NK-92 treated with Interleukin-12 subunit alpha and Interleukin-12 subunit beta, amount 100 ng/mL, for 24 hours (cell line): Measurements from ENCODE around the gene S100G.

Experiments used
- DNase-seq: peaks from one replicate; lab custom pipeline; 2025; lab: John Stamatoyannopoulos, UW

S100G gene

GRCh38 chrX:16651391-16652024 is 1.6 kb downstream of the S100G start:
- DNase-seq, result no peak

- no peak for DNase-seq
Measured at GRCh38 chrX:16653424-16653823, 3.5 kb downstream of the S100G start.

GRCh38 chrX:16654093-16654492 is 4.1 kb downstream of the S100G start:
- no peak for DNase-seq

GRCh38 chrX:16658284-16658683 is 8.3 kb downstream of the S100G start:
- DNase-seq, result no peak

GRCh38 chrX:16659321-16659720 is 9.4 kb downstream of the S100G start:
- DNase-seq, result no peak

- DNase-seq, result no peak
Measured at GRCh38 chrX:16661495-16661894, 11.5 kb downstream of the S100G start.

GRCh38 chrX:16662402-16662801 is 12.4 kb downstream of the S100G start:
- DNase-seq, result no peak

GRCh38 chrX:16664074-16664473 is 14.1 kb downstream of the S100G start:
- DNase-seq, result no peak

- DNase-seq, result no peak
Measured at GRCh38 chrX:16664626-16665025, 14.7 kb downstream of the S100G start.

- DNase-seq, result no peak
Measured at GRCh38 chrX:16665089-16665488, 15.1 kb downstream of the S100G start.

- no peak for DNase-seq
Measured at GRCh38 chrX:16666541-16666940, 16.6 kb downstream of the S100G start.

- no peak for DNase-seq
Measured at GRCh38 chrX:16671005-16671404, 21.0 kb downstream of the S100G start.

GRCh38 chrX:16678689-16679088 is 28.7 kb downstream of the S100G start:
- no peak for DNase-seq

GRCh38 chrX:16683007-16683664 is 33.2 kb downstream of the S100G start:
- DNase-seq, result no peak

- DNase-seq, result no peak
Measured at GRCh38 chrX:16687514-16687913, 37.6 kb downstream of the S100G start.

- DNase-seq, result no peak
Measured at GRCh38 chrX:16695079-16695676, 45.2 kb downstream of the S100G start.

GRCh38 chrX:16696956-16697355 is 47.0 kb downstream of the S100G start:
- no peak for DNase-seq

- no peak for DNase-seq
Measured at GRCh38 chrX:16699389-16699788, 49.4 kb downstream of the S100G start.

- no peak for DNase-seq
Measured at GRCh38 chrX:16700734-16701133, 50.8 kb downstream of the S100G start.

GRCh38 chrX:16702700-16703599 is 53.0 kb downstream of the S100G start:
- DNase-seq, result no peak
